ENCODE data around the gene IL11.
"Not testable (repeated sequence)": the region's sequence is repeated elsewhere in the genome, so short reads cannot be mapped to it uniquely, and the experiment has no call there.

Gene IL11

DNA sequence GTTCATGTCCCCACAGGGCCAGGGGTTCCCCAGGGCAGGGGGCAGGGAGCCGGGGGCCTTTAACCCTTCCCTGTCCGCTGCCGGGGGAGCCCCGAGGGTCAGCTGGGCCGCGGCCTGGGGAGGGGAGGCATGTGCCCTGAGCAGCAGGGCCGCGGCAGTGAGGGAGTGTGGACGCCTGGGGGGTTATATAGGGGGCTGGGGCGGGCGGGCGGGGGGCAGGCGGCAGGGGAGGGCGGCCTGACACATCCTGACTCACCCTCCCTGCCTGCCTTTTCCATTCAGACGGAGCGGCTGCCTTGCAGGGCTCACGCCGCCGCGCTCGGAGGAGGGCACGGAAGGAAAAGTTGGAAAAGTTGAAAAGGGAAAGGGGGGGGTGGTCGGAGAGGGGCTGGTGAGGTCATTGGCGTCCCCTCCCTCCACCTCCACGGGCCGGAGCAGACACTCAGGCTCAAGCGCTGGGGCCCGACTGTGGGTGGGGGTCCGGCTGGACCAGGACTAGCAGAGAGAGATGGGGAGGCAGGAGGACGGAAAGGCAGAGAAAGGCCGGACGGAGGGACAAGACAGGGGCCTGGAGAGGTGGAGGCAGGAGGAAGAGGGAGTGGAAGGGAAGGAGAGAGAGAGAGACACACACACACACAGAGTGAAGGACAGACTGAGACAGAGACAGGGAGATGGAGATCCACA is at the start of gene IL11:
IL11 (minus strand) TSS at position 159 of the 684 bp plus-strand sequence; CDS start at position 6, 153 bp downstream.
- no peak for DNase-seq

DNA sequence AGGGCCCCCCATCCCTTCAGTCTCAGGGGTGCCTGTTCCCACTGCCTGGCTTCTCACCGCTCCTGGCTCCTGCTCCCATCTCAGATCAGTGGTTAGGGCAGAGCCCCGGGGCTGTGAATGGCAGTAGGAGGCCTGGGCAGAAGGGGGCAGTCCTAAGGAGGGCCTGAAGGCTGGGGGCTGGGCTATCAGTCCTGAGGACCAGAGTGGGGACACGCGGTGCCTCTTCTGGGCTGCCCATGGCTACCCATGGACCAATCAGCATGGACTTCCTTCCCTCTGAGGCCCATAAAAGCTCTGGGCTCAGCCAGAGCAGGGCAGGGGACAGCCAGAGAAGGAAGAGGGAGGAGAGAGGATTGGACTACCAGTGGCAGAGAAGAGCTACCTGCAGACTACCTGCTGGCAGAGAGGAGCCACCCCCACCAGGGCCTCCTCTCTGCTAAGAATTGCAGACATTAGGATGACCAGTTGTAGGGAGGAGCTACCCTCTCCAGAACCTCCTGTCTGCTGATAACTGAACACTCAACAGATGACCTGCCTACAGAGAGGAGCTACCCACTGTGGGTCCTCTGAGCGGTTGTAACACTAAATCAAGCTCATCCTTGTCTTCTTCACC is 49.5 kb upstream of the IL11 start:
- no peak for DNase-seq

DNA sequence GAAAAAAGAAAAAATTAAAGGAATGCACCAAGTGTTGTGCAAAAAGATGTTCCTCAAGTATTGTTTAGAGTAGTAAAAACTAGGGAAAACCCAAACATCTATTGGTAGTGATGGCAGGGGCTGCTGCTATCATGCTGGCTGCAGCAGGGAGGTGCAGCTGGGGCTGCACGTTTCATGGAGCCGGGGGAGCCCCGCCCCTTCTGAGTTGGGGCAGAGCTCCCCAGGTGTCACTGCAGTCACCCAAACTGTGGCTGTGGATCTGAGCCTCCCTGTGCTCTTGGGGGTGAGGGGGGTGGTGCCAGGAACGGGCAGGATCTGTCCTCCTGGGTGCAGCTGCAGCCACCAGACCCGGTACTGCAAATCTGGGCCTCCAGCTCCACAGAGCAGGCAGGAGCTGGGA is 48.8 kb upstream of the IL11 start:
- DNase-seq = no peak

DNA sequence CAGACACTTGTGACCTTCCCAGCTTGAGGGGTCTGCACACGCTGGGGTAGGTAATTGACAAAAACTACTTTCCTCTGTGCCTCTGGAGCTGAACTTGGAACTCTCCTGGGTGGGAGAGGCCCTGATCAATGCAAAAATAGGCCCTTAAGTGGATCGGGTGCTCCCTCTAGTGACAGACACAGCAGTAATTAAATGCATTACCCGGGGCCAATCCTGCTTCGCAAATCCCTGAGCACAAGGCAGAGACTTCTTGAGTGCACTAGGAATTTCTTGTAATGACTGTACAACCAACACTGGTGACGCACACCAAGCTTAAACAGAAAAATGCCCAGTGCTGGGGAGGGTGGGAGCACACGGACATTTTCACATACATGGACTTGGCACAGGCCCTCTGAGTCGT is 47.9 kb upstream of the IL11 start:
- DNase-seq = no peak

- no peak for DNase-seq
Observed at GRCh38 chr19:55410168-55410567, 39.9 kb upstream of the IL11 start.

GRCh38 chr19:55409179-55409578 is 38.9 kb upstream of the IL11 start:
- not testable (repeated sequence) for DNase-seq

- no peak for DNase-seq
Observed at GRCh38 chr19:55408533-55408872, 38.2 kb upstream of the IL11 start.

DNA sequence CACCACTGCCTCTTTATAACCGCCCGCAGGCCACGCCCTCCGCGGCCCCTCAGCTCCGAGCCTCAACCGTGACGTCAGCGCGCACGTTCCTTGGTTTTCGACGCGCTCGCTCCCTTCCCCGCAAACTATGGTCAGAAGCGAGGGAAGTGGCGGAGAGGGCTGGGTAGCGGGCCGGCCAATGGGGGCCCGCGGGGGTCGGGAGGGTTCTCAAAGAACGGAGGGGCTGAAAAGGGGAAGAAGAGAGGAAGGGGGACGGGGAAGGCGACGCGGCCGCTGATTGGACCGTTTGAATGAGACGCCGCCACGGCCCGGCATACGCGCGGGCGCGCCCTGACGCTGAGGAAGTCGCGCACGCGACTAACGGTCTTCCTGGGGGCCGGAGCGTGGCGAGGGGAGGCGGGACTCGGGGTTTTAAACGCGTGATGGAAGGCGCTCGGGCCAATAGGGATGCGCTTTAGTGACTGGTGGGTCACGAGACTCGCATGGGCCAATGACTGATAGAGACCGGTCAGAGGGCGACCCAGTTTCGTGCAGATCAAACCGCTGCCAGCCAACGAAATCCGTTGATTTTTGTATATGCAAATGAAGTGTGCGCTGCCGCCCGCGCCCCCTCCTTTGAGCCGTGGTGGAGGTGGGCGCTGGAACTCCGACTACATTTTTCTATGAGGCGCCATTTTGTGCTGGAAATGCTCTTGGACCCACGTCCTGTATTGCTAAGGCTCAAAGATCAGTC is 37.7 kb upstream of the IL11 start:
- peak; percentile 98 for DNase-seq

GRCh38 chr19:55407550-55407799 is 37.2 kb upstream of the IL11 start, which contains the start of gene UBE2S:
Gene UBE2S (minus strand): TSS chr19:55407788. CDS start chr19:55407589, 199 bp downstream.
- DNase-seq = not testable (repeated sequence)

DNA sequence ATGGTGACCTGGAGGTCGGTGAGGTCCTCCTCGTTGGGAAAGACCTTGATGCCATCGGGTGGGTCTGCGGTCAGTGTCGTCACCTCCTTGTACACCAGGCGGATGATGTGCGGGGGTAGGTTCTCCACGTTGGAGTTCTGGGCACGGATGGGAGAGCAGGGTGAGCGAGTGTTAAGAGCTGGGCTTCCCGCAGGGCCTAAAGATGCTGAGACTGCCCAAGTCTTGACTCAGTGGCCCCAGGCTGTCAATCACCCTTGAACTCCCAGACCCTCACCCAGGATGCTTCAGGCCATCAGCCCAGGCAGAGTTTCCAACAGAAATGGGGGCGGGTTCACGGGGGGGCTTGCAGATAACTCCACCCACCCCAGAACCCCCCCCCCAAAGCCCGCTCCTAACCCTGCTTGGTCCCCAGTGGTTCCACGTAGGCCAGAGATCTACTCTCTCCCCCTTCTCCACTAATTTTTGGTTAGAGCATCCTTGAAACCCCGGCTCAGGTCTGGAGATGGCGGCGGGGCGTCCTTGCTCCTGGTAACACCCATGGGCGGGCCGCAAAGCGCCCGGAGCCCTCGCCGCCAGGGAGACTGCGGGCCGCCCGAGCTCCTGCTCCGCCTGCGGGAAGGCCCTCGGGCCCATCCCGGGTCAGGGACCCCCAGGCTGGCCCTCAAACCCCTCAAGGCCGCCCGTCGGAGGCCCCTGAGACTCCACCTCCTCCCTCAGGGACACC is 36.7 kb upstream of the IL11 start:
- no peak for DNase-seq

DNA sequence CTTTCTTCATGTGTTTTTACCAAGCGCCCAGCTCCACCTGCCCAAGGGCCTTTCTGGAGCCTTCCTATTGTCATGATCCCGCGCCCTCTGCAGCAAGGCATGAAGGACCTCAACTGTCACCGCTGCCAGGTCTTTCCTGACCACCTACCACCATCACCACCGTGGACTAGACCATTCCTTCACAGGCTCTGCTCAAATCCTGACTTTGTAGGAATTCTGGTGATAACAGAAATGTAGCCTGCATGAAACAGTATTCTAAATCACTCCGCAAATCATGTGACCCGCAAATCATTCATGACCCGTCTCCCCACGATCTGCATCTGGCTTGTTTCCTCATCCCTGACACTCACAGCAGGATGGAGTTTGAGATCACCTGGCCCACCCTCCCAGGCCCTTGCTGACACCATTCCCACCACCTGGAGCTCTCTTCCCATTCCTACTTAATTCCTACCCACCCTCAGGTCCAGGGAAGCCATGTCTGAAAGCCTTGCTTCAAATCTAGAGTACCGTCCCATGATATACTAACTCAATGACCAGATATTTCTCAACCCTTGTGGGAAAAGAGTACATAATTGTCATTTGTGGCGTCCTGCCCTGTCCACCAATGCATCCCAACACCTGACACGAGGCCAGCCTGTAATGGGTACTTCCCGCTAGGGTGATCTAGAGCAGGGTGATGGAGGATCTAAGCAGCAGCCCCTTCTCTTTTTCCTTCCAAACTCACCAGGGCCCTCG is 36.0 kb upstream of the IL11 start:
- DNase-seq = no peak

DNA sequence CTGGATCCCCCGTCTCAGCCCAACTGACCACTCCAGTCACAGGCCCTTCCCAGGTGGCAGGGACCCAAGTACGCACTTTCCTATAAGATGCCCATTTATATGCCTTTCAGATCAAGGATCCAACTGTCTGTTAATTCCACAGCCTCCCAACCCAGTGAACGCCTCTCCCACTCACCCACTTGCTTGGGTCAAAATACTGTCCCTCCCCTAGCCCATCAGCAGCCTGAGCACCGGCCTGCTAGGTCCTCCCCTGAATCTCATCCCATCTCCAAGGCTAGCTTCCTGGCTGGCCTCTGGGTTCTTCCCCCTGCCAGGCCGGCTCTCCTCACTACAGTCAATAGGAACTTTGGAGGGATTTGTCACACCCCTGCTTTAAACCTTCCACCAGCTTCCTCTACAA is 35.4 kb upstream of the IL11 start:
- DNase-seq = no peak

DNA sequence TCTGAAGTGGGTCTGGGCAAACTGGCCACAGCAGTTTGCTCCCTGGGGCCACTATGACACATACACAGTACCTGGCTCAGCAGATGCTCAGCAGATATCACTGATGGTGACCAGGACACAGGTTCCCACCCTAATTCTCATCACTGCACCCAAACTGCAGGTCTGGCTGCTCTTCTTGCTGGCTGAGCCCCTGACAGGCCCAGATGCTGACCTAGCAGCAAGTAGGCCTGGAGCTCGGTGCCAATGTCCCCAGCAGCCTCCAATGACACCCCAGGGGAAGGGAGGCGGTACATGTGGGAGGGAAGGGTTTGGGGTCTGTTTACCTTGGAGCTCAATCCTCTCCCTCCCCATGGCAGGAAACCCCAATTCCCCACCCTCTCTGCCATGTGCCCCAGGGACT is 32.2 kb upstream of the IL11 start:
- no peak for DNase-seq

DNA sequence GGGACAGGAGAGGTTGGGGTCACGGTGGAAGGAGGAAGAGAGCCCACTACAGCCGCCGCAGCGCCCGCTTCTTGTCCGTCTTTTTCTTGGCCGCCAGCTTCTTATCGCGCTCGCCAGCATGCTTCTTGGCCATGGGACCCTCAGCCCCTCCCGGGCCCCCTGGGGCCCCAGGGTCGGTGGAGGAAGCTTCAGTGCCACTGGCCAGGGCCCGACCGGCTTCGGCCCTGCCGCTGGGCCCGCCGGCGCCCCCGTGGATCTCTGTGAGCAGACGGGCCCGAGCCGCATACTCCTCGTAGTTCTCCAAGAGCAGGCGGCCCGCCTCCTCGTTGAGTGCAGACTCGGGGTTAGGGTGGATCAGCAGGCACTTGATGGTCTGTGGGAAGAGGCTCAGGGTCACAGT is 31.1 kb upstream of the IL11 start:
- not testable (repeated sequence) for DNase-seq

GRCh38 chr19:55400281-55401087 is 30.2 kb upstream of the IL11 start:
- no peak for DNase-seq

- DNase-seq = no peak
Observed at GRCh38 chr19:55398200-55398925, 28.1 kb upstream of the IL11 start.

GRCh38 chr19:55392820-55393761 is 22.8 kb upstream of the IL11 start:
- no peak for DNase-seq

- no peak for DNase-seq
Observed at GRCh38 chr19:55391702-55392615, 21.7 kb upstream of the IL11 start.

DNA sequence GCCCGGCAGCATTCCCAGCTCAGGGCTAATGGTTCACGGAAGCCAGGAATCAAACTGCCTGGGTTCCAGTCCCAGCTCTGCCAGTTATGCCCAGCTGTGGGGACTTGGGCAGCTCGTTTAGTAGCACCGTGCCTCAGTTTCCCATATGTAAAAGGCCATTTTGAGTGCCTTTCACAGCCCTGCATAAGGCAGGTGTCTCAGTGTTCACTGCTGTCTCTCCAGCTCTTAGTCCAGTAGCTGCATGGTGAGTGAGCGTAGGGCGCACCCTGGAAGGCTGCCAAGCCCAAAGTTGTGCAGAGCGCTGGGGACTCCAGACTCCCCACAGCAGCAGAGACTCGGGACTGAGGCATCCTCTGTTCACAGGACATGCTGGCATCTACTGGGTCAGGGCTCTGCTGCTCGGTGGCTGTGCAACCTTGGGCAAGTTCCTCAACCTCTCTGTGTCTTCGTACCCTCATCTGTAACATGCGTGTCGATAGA is 21.0 kb upstream of the IL11 start:
- DNase-seq = no peak
